Endothelial cell of umbilical vein (primary cell): Measurements from ENCODE around the gene DPEP3. TPM values are rescaled to one million over a fixed set of nuclear protein-coding genes. Genes with fewer than 3 reads are reported as not detected.

Experiments
- BruUV-seq: library from RNA; stranded (reverse); fragments of 400-500 nt; replicated peaks from 2 replicates; lab custom pipeline; 2021; lab: Mats Ljungman, UMichigan
- CTCF ChIA-PET: fragments of 300-600, 350-600 bp; sonication (Branson Sonifier 250); formaldehyde crosslinking; loops from one replicate; lab custom pipeline; 2021; ENCODE audit warnings: antibody characterized with exemption, inconsistent platforms; lab: Charles Lee
- POLR2A ChIA-PET: fragments of 300-600, 350-600 bp; sonication (Branson Sonifier 250); formaldehyde crosslinking; loops from one replicate; lab custom pipeline; 2021; ENCODE audit warnings: antibody characterized with exemption, inconsistent platforms; lab: Charles Lee
- DNase-seq: peaks from one replicate; pipeline ENCODE4 v3.0.0-alpha.2; 2011; ENCODE audit warnings: low read depth, low spot score
- FAIRE-seq: peaks from 2 replicates; lab custom pipeline; 2011; peaks lifted over from hg19 to GRCh38; lab: Jason Lieb, UNC
- H2AFZ ChIP-seq: 2 replicates; pipeline ENCODE4 v1.6.0; 2012; ENCODE audit warnings: low read depth, low read length, control low read depth, inconsistent platforms
- H3K27ac ChIP-seq: 2 replicates; pipeline ENCODE4 v1.5.1; 2011; ENCODE audit warnings: low read depth, mild to moderate bottlenecking, control low read depth, low read length, moderate library complexity; ENCODE audit not compliant: insufficient read depth
- H3K27me3 ChIP-seq, 2 experiments: 2 replicates each; pipeline versions ENCODE4 v1.6.0 to v1.6.1; 2011; ENCODE audit warnings: low read length in 2 of 2, mixed read lengths in 1 of 2; ENCODE audit not compliant: control insufficient read depth in 2 of 2, insufficient read depth in 2 of 2
- H3K36me3 ChIP-seq, 2 experiments: 2 replicates in 1 of 2; 3 replicates in 1 of 2; pipeline ENCODE4 v1.5.1; 2011; ENCODE audit warnings: low read length in 2 of 2, mild to moderate bottlenecking in 1 of 2, moderate library complexity in 1 of 2; ENCODE audit not compliant: control insufficient read depth in 2 of 2, insufficient read depth in 2 of 2; ENCODE audit errors: extremely low read depth in 1 of 2
- H3K4me1 ChIP-seq: 3 replicates; pipeline ENCODE4 v1.5.1; 2011; ENCODE audit warnings: mild to moderate bottlenecking, low read length; ENCODE audit not compliant: control insufficient read depth, insufficient read depth; ENCODE audit errors: extremely low read depth
- H3K4me2 ChIP-seq: 2 replicates; pipeline ENCODE4 v1.6.1; 2011; ENCODE audit warnings: low read length, control low read depth, mixed read lengths; ENCODE audit not compliant: insufficient read depth
- H3K4me3 ChIP-seq, 3 experiments: fragments of 200-600 bp in 1 of 3; sonication (generic), shearing (Covaris generic) in 1 of 3; replicated peaks in 1 of 3; 2 replicates each; pipeline ENCODE4 v1.5.1; 2011 to 2016; ENCODE audit warnings: control low read depth in 3 of 3, low read length in 3 of 3, mild to moderate bottlenecking in 2 of 3, inconsistent platforms in 1 of 3, low read depth in 1 of 3, moderate library complexity in 1 of 3; ENCODE audit not compliant: insufficient read depth in 1 of 3
- H3K79me2 ChIP-seq: 2 replicates; pipeline ENCODE4 v1.6.0; 2012; ENCODE audit warnings: low read length, inconsistent platforms; ENCODE audit not compliant: control insufficient read depth, insufficient read depth
- H3K9ac ChIP-seq: replicated peaks from 2 replicates; pipeline ENCODE3; 2011; ENCODE audit warnings: low read length, control low read depth; ENCODE audit not compliant: insufficient read depth; ENCODE audit errors: extremely low read depth
- H3K9me1 ChIP-seq: replicated peaks from 3 replicates; pipeline ENCODE4 v1.6.0; 2011; ENCODE audit warnings: mild to moderate bottlenecking, low read length; ENCODE audit not compliant: control insufficient read depth, insufficient read depth; ENCODE audit errors: extremely low read depth
- H3K9me3 ChIP-seq: replicated peaks from 2 replicates; pipeline ENCODE4 v1.5.1; 2012; ENCODE audit warnings: low read length, inconsistent platforms; ENCODE audit not compliant: control insufficient read depth, insufficient read depth
- H4K20me1 ChIP-seq: replicated peaks from 2 replicates; pipeline ENCODE3; 2011; ENCODE audit warnings: mild to moderate bottlenecking, low read length; ENCODE audit not compliant: control insufficient read depth, insufficient read depth; ENCODE audit errors: extremely low read depth
- CTCF ChIP-seq, 2 donors: IDR thresholded peaks; 1 replicate in 1 of 2; 2 replicates in 1 of 2; pipeline ENCODE4 v1.5.1; 2011; ENCODE audit warnings: low read length in 2 of 2, mild to moderate bottlenecking in 2 of 2, moderate library complexity in 2 of 2, control low read depth in 1 of 2, inconsistent platforms in 1 of 2, low read depth in 1 of 2; ENCODE audit not compliant: insufficient read depth in 1 of 2; ENCODE audit errors: extremely low read depth in 1 of 2
- EZH2 ChIP-seq: IDR thresholded peaks from 2 replicates; pipeline ENCODE4 v1.6.1; 2012; ENCODE audit warnings: borderline replicate concordance, low read depth, mild to moderate bottlenecking, moderate library complexity, low read length, inconsistent platforms; ENCODE audit not compliant: severe bottlenecking
- FOS ChIP-seq: IDR thresholded peaks from 2 replicates; pipeline ENCODE4 v1.6.1; 2011; ENCODE audit warnings: mild to moderate bottlenecking, low read length, moderate library complexity, borderline replicate concordance; ENCODE audit not compliant: insufficient read depth
- GATA2 ChIP-seq: IDR thresholded peaks from 2 replicates; pipeline ENCODE4 v1.7.0; 2011; ENCODE audit warnings: low read depth, mild to moderate bottlenecking, moderate library complexity, mixed read lengths, low read length; ENCODE audit not compliant: insufficient read length, insufficient read depth
- JUN ChIP-seq: IDR thresholded peaks from 2 replicates; pipeline ENCODE4 v1.6.1; 2011; ENCODE audit warnings: borderline replicate concordance, low read depth; ENCODE audit not compliant: insufficient read length, insufficient read depth
- MAX ChIP-seq: IDR thresholded peaks from 2 replicates; pipeline ENCODE4 v1.6.1; 2011; ENCODE audit not compliant: insufficient read depth, insufficient read length
- MYC ChIP-seq: IDR thresholded peaks from one replicate; pipeline ENCODE4 v1.6.1; 2011; ENCODE audit warnings: mild to moderate bottlenecking, low read depth, low read length
- POLR2A ChIP-seq: IDR thresholded peaks from 2 replicates; pipeline ENCODE4 v1.6.1; 2012; ENCODE audit warnings: low read depth, mild to moderate bottlenecking, control low read depth, low read length
- POLR2AphosphoS5 ChIP-seq: IDR thresholded peaks from 2 replicates; pipeline ENCODE4 v1.6.1; 2012; ENCODE audit warnings: low read depth, mild to moderate bottlenecking, control low read depth, low read length, moderate library complexity; ENCODE audit not compliant: insufficient read depth
- dilution Hi-C: fragments of 300-500 bp; cut with MboI; formaldehyde crosslinking; loops from one replicate; pipeline ENCODE4 v1.15.0; 2019; ENCODE audit warnings: low sequenced_read_pairs; ENCODE audit not compliant: extremely low pct_ligation_motif_present
- intact Hi-C: fragments of 100-400 bp; cut with micrococcal nuclease; formaldehyde crosslinking; loops from one replicate; pipeline ENCODE4 v1.10.0; 2022
- polyA plus RNA-seq, 4 experiments: library from polyadenylated mRNA; depleted of rRNA in 3 of 4; stranded (reverse) in 3 of 4; unstranded in 1 of 4; fragments of >200 nt; gene quantifications; 2 replicates each; pipeline versions ENCODE4 v1.2.1 to v1.2.3, GENCODE V29; 2011 to 2012; ENCODE audit warnings: missing spikeins in 1 of 4
- total RNA-seq: library from RNA; stranded (reverse); gene quantifications from 2 replicates; pipeline ENCODE4 v1.2.3, GENCODE V29; 2021

DPEP3 gene
- total and polyA plus RNA-seq, 2 donors (not counting 3 experiments of a cell fraction or from before 2014, with no cell fraction given): 0.06 TPM; not detected in 1

- H3K4me3 ChIP-seq: no peak overlapping the region
- no peaks in the 10 kb centered on the region for H3K79me2 ChIP-seq
- no peaks in the 10 kb centered on the region for H3K9me1 ChIP-seq
- ChIA-PET POLR2A (no interaction called here), CTCF (interaction anchor here (0.8 to 4.9 kb wide), 3 partner anchors 8 to 53 kb away, joined by 4 to 23 read pairs (median 4); no protein-coding TSS in a partner anchor)
- TF ChIP-seq MAX: no peak
- no peak for TF ChIP-seq EZH2
- TF ChIP-seq CTCF (IDR thresholded peaks at IDR 0.05; ENCODE audit: extremely low read depth in 1 of 2, insufficient read depth in 1 of 2, low read depth in 1 of 2, low read length in 2 of 2): no peak
- no peak for TF ChIP-seq POLR2AphosphoS5
- TF ChIP-seq GATA2: no peak
- no peak for TF ChIP-seq POLR2A
- no peak for TF ChIP-seq FOS
- no peak for TF ChIP-seq JUN
- no peak for TF ChIP-seq MYC
- DNase-seq: peak; percentile 33
- no peaks in the 10 kb centered on the region for H4K20me1 ChIP-seq
- FAIRE-seq: peak; percentile 53
- H3K9me3 ChIP-seq: no peaks in the 10 kb centered on the region
- dilution Hi-C loops (no loop called here), intact Hi-C loops (no loop called here)
- no peak overlapping the region for H3K27ac ChIP-seq
- H3K27me3 ChIP-seq: no peaks in the 10 kb centered on the region
- H3K4me2 ChIP-seq: no peak overlapping the region
- BruUV-seq: no TSS peak
- peaks cover 17% of the 10 kb centered on the region for H3K4me1 ChIP-seq
- H3K9ac ChIP-seq: no peak overlapping the region
- H2AFZ ChIP-seq: peak overlapping the region; percentile 82
- H3K36me3 ChIP-seq: no peaks in the 10 kb centered on the region
These were observed 7.3 kb upstream of the DPEP3 start for GRCh38 chr16:67987460-67988160.
